CD4-positive, alpha-beta memory T cell (primary cell): ENCODE measurements around the gene APCS. TPM values are rescaled to one million over a fixed set of nuclear protein-coding genes. Genes with fewer than 3 reads are reported as not detected.

Experiments
- CTCF ChIA-PET: fragments of 350-600 bp; sonication (Branson Sonifier 250); formaldehyde crosslinking; loops from one replicate; lab custom pipeline; 2021; ENCODE audit warnings: inconsistent platforms; ENCODE audit not compliant: partially characterized antibody; lab: Charles Lee
- POLR2A ChIA-PET: fragments of 350-600 bp; sonication (Branson Sonifier 250); formaldehyde crosslinking; loops from one replicate; lab custom pipeline; 2021; ENCODE audit not compliant: partially characterized antibody; lab: Charles Lee
- DNase-seq, 5 donors: peaks; one replicate each; pipeline versions ENCODE4 v3.0.0 to v3.0.0-alpha.2; 2020 to 2022; ENCODE audit warnings: mixed read lengths in 1 of 5
- H3K27ac ChIP-seq: one replicate; pipeline ENCODE4 v1.7.0; 2013; ENCODE audit warnings: low read depth, low read length
- H3K27me3 ChIP-seq: 2 replicates; pipeline ENCODE4 v1.7.0; 2013; ENCODE audit warnings: mild to moderate bottlenecking, low read length, moderate library complexity; ENCODE audit not compliant: insufficient read depth
- H3K36me3 ChIP-seq: 2 replicates; pipeline ENCODE4 v1.7.0; 2013; ENCODE audit warnings: mild to moderate bottlenecking, low read length, moderate library complexity; ENCODE audit not compliant: insufficient read depth
- H3K4me1 ChIP-seq: 2 replicates; pipeline ENCODE4 v1.7.0; 2013; ENCODE audit warnings: mild to moderate bottlenecking, low read length, moderate library complexity; ENCODE audit not compliant: insufficient read depth
- H3K4me3 ChIP-seq, 2 donors: one replicate each; pipeline ENCODE4 v1.7.0; 2013; ENCODE audit warnings: low read length in 2 of 2, mild to moderate bottlenecking in 1 of 2
- H3K9me3 ChIP-seq, 2 donors: one replicate each; pipeline ENCODE4 v1.7.0; 2013; ENCODE audit warnings: low read length in 2 of 2, control low read depth in 1 of 2; ENCODE audit not compliant: control insufficient read depth in 1 of 2
- H3K27ac Mint-ChIP-seq, 7 donors: one replicate each; pipeline ENCODE4 v1.8.0; 2020 to 2021; ENCODE audit warnings: mixed read lengths in 7 of 7, mild to moderate bottlenecking in 6 of 7, inconsistent platforms in 3 of 7, moderate library complexity in 3 of 7
- H3K27me3 Mint-ChIP-seq, 2 donors: one replicate each; pipeline ENCODE4 v1.8.0; 2020 to 2021; ENCODE audit warnings: mixed read lengths in 2 of 2
- H3K36me3 Mint-ChIP-seq, 2 donors: one replicate each; pipeline ENCODE4 v1.8.0; 2020 to 2021; ENCODE audit warnings: mixed read lengths in 2 of 2, inconsistent platforms in 1 of 2, mild to moderate bottlenecking in 1 of 2
- H3K4me1 Mint-ChIP-seq, 4 donors: one replicate each; pipeline ENCODE4 v1.8.0; 2020 to 2021; ENCODE audit warnings: mixed read lengths in 4 of 4, mild to moderate bottlenecking in 1 of 4
- H3K4me3 Mint-ChIP-seq, 8 donors: one replicate each; pipeline ENCODE4 v1.8.0; 2020 to 2021; ENCODE audit warnings: mixed read lengths in 8 of 8, mild to moderate bottlenecking in 7 of 8, moderate library complexity in 6 of 8, inconsistent platforms in 3 of 8
- H3K9me3 Mint-ChIP-seq, 8 donors: one replicate each; pipeline ENCODE4 v1.8.0; 2020 to 2021; ENCODE audit warnings: mixed read lengths in 8 of 8, mild to moderate bottlenecking in 5 of 8, inconsistent platforms in 3 of 8, moderate library complexity in 1 of 8
- intact Hi-C: fragments of 100-400 bp; cut with micrococcal nuclease; formaldehyde crosslinking; loops from one replicate; pipeline ENCODE4 v1.15.1; 2023
- polyA plus RNA-seq, 2 donors: library from polyadenylated mRNA; unstranded; fragments of 300-500 nt; fragmentation: Illumina TruSeq; gene quantifications; one replicate each; pipeline ENCODE4 v1.2.3, GENCODE V29; 2021
- total RNA-seq, 2 experiments: library from RNA; stranded (reverse); gene quantifications; one replicate each; pipeline ENCODE4 v1.2.3, GENCODE V29; 2021

APCS gene
- total and polyA plus RNA-seq, 4 experiments from 2014 or later = not detected

DNA sequence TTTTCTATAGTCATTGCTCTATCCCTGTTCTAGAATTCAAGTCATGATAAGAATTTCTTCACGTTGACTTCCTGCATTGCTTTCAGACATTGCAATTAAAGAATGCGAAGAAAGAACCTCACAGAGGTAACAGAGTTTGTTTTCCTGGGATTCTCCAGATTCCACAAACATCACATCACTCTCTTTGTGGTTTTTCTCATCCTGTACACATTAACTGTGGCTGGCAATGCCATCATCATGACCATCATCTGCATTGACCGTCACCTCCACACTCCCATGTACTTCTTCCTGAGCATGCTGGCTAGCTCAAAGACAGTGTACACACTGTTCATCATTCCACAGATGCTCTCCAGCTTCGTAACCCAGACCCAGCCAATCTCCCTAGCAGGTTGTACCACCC is 10.6 kb downstream of the APCS start:
- no peak overlapping the region for H3K27ac Mint-ChIP-seq
- H3K36me3 ChIP-seq = no peaks in the 10 kb centered on the region
- CTCF ChIA-PET = no interaction called here
- POLR2A ChIA-PET = no interaction called here
- H3K36me3 Mint-ChIP-seq = no peaks in the 10 kb centered on the region
- no peaks in the 10 kb centered on the region for H3K9me3 ChIP-seq
- H3K27ac ChIP-seq = no peak overlapping the region
- H3K4me3 Mint-ChIP-seq = no peak overlapping the region
- no peak for DNase-seq
- H3K9me3 Mint-ChIP-seq = peaks cover 0 to 5% (median 2%) of the 10 kb centered on the region in 8 donors
- no peaks in the 10 kb centered on the region for H3K4me1 ChIP-seq
- H3K4me3 ChIP-seq = no peak overlapping the region
- H3K27me3 ChIP-seq = no peaks in the 10 kb centered on the region
- no peaks in the 10 kb centered on the region for H3K4me1 Mint-ChIP-seq
- peaks cover 28 to 36% of the 10 kb centered on the region in 2 donors for H3K27me3 Mint-ChIP-seq
- intact Hi-C loops = no loop called here

DNA sequence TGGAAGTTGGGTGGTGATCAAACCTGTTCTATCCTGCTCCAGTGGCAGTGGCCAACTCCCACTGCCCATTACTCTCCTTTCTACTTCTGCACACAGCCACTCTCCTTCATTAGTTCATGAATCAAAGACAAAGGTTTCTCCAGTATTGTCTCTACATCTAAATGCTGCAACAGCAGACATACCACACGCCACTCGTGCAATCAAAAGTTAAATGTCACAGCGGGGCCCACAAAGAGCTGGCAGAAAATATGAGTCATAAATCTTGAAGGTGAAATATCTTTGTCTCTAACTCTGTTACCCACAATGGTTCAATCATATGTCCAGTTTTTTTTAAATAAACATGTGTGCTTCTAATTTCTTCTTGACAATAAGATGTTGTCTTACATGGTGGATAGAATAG is 13.3 kb downstream of the APCS start:
- peaks cover 21 to 24% of the 10 kb centered on the region in 2 donors for H3K27me3 Mint-ChIP-seq
- CTCF ChIA-PET = no interaction called here

DNA sequence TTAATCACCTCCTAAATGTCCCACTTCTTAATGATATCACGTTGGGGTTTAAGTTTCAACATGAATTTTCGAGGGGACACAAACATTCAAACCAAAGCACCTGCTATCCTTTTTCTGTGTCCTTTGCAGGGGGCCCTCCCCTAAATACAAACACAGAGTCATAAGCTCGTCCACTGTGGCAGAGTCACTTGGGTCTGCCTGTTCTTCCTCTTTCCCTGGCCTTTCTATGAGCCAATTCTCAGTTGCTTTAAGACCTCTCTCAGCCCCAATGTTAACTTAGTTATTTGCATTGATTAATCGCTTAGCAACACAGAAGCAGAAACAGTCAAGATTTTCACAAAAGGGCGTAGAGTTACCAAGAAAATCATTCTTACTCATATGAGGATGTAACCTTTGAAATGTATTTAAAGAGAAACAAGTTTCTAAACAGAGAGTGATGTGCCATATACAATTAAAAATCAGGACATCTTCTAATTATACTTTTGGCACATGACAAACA is 14.9 kb downstream of the APCS start:
- H3K4me3 ChIP-seq = no peak overlapping the region

More for the DNA sequence above, 13.3 kb downstream of the APCS start:
- intact Hi-C loops = no loop called here
- Histone ChIP-seq H3K9me3 (no peaks in the 10 kb centered on the region), H3K4me3 (no peak overlapping the region), H3K27me3 (no peaks in the 10 kb centered on the region), H3K27ac (no peak overlapping the region), H3K4me1 (no peaks in the 10 kb centered on the region), H3K36me3 (no peaks in the 10 kb centered on the region)
- Mint-ChIP-seq H3K9me3 (peaks cover 0 to 5% (median 3%) of the 10 kb centered on the region in 8 donors), H3K36me3 (no peaks in the 10 kb centered on the region), H3K4me3 (no peak overlapping the region), H3K27ac (no peak overlapping the region), H3K4me1 (no peaks in the 10 kb centered on the region)
- DNase-seq = no peak
- POLR2A ChIA-PET = no interaction called here

DNA sequence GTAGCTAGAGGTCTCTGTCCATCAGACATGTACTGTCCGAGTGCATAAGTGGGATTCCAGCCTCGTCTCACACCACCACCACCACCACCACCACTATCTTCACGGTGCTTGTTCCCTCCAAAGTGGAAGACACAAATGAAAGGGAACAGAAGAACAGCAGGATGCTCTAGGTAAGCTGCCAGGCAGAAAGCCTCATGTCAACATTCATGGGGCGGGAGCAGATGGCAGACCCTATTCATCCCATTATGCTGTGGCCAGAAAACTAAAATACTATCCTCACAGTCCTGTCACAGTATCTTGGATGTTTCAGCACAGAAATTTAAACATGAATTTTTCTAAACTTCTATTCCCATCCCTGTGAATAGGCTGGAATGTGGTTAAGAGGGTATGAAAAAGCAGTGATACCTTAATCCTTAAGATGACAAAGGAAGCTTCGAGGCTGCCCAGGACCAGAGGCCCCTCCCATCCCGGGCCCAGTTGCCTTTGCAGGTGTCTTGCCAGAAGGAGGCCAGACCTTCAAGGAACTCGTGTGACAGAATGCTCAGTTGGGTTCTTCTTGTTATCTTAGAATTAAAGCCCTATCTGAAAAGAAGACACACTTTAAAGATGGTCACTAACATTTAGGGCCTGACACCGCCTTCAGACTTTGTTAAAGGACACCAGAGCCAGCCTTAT is 24.7 kb downstream of the APCS start:
- H3K27ac ChIP-seq = no peak overlapping the region
- H3K36me3 ChIP-seq = no peaks in the 10 kb centered on the region
- peaks cover 6% of the 10 kb centered on the region for H3K27me3 ChIP-seq
- ChIA-PET POLR2A (no interaction called here), CTCF (no interaction called here)
- DNase-seq = no peak
- H3K9me3 Mint-ChIP-seq = peaks cover 0 to 6% (median 0%) of the 10 kb centered on the region in 8 donors
- H3K9me3 ChIP-seq = no peaks in the 10 kb centered on the region
- intact Hi-C loops = no loop called here
- H3K4me1 ChIP-seq = no peaks in the 10 kb centered on the region
- no peak overlapping the region for H3K4me3 ChIP-seq
- peaks cover 25 to 32% of the 10 kb centered on the region in 2 donors for H3K27me3 Mint-ChIP-seq
- no peaks in the 10 kb centered on the region for H3K36me3 Mint-ChIP-seq
- H3K4me3 Mint-ChIP-seq = no peak overlapping the region
- H3K27ac Mint-ChIP-seq = no peak overlapping the region
- H3K4me1 Mint-ChIP-seq = no peaks in the 10 kb centered on the region

More for the DNA sequence above, 14.9 kb downstream of the APCS start:
- H3K36me3 Mint-ChIP-seq = no peaks in the 10 kb centered on the region
- Histone ChIP-seq H3K36me3 (no peaks in the 10 kb centered on the region), H3K4me1 (no peaks in the 10 kb centered on the region), H3K27me3 (no peaks in the 10 kb centered on the region), H3K9me3 (no peaks in the 10 kb centered on the region), H3K27ac (no peak overlapping the region)
- H3K4me3 Mint-ChIP-seq = no peak overlapping the region
- peaks cover 0 to 6% (median 3%) of the 10 kb centered on the region in 8 donors for H3K9me3 Mint-ChIP-seq
- intact Hi-C loops = no loop called here
- CTCF ChIA-PET = no interaction called here
- H3K27me3 Mint-ChIP-seq = peaks cover 20 to 22% of the 10 kb centered on the region in 2 donors
- H3K4me1 Mint-ChIP-seq = no peaks in the 10 kb centered on the region
- no peak for DNase-seq
- H3K27ac Mint-ChIP-seq = no peak overlapping the region
- POLR2A ChIA-PET = no interaction called here

DNA sequence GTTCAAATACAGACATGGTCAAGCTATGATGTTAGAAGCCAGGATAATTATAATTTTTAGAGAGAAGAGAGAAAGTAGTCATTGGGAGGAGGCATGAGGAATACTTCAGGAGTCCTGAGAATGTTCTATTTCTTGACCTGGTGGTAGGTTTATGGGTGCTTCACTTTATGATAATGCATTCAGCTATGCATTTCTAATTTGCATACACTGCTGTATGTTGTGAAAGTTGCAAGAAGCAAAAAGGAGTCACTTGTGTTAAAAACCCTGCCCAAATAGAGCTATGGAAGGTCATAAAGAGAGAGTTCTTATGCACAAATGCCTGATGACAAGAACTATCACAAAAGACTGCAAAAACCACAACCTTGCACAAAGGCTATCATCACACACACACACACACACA is 45.3 kb downstream of the APCS start:
- Histone ChIP-seq H3K9me3 (no peaks in the 10 kb centered on the region), H3K4me1 (no peaks in the 10 kb centered on the region), H3K27ac (no peak overlapping the region), H3K27me3 (no peaks in the 10 kb centered on the region), H3K36me3 (no peaks in the 10 kb centered on the region), H3K4me3 (no peak overlapping the region)
- H3K27ac Mint-ChIP-seq = no peak overlapping the region
- H3K4me3 Mint-ChIP-seq = no peak overlapping the region
- no peaks in the 10 kb centered on the region for H3K4me1 Mint-ChIP-seq
- peaks cover 13 to 14% of the 10 kb centered on the region in 2 donors for H3K27me3 Mint-ChIP-seq
- ChIA-PET CTCF (no interaction called here), POLR2A (no interaction called here)
- H3K9me3 Mint-ChIP-seq = peaks cover 0 to 9% (median 4%) of the 10 kb centered on the region in 8 donors
- DNase-seq = no peak
- no peaks in the 10 kb centered on the region for H3K36me3 Mint-ChIP-seq
- intact Hi-C loops = no loop called here

Other genes with a start within 250 kb of the APCS start
- gene OR10J4, start 155.6 kb upstream of the APCS start, total RNA-seq = not detected
- gene OR10J4, start 155.6 kb upstream of the APCS start, polyA plus RNA-seq = not detected
- not detected for gene OR10J1, start 148.1 kb upstream of the APCS start, total RNA-seq
- not detected for gene OR10J1, start 148.1 kb upstream of the APCS start, polyA plus RNA-seq
- not detected for gene OR10J5, start 51.8 kb upstream of the APCS start, total RNA-seq
- not detected for gene OR10J5, start 51.8 kb upstream of the APCS start, polyA plus RNA-seq
- not detected for gene CRP, start 126.8 kb downstream of the APCS start, total RNA-seq
- not detected for gene CRP, start 126.8 kb downstream of the APCS start, polyA plus RNA-seq
- 10 to 100 TPM; 14.5 to 15.7 TPM for gene DUSP23, start 193.1 kb downstream of the APCS start, total RNA-seq
- gene DUSP23, start 193.1 kb downstream of the APCS start, polyA plus RNA-seq = 10 to 100 TPM; 44.8 to 73.8 TPM
- under 1 TPM; 0.41 to 0.55 TPM for gene FCRL6, start 214.5 kb downstream of the APCS start, total RNA-seq
- under 1 TPM; 0.20 to 0.78 TPM for gene FCRL6, start 214.5 kb downstream of the APCS start, polyA plus RNA-seq
- gene SLAMF8, start 239.0 kb downstream of the APCS start, total RNA-seq = 1 to 10 TPM; 2.0 TPM
- gene SLAMF8, start 239.0 kb downstream of the APCS start, polyA plus RNA-seq = not detected